Measurements from ENCODE around the gene TNFAIP8L3.
A peak's percentile ranks its signal among the peaks of the same experiment; 100 is the strongest.

The TNFAIP8L3 gene

DNA sequence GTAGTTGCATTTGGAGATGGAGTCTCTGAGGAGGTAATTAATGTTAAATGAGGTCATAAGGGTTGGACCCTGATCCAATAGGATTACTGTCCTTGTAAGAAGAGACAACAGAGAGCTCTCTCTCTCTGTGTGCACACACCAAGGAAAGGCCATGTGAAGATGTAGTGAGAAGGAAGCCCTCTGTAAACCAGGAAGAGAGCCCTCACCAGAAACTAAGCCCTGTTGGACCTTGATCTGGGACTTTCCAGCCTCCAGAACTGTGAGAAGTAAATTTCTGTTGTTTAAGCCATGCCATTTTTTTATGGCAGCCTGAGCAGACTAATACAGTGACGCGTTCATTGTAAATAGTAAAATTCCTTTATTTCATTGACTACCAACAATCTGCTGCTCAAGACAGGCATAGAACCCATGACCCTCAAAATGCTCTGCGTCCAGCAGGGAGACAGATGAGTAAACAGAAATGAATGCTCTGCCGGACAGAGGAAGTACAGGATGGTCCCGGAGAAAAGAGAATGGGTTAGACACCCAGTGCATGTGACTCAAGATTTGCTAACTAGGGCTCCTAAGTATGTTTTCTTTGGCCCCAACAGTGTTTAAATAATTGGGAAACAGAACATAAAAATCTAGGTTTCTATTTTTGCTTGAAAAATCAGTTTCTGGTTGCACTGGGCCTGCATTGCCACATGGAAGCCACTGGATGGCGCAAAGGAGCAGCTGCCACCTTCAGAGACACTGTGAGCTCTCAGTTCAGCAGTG, 37.9 kb upstream of the TNFAIP8L3 start:
- Histone ChIP-seq H3K36me3 (replicated peaks; ENCODE audit: insufficient read depth, low read length) (no peaks in the 10 kb centered on the region), H3K4me2 (ENCODE audit: low read depth, low read length) (no peak overlapping the region), H3K9me3 (replicated peaks; ENCODE audit: insufficient read depth, low read length) (no peaks in the 10 kb centered on the region), H4K20me1 (ENCODE audit: insufficient read depth, low read length) (no peaks in the 10 kb centered on the region), H3K9ac (ENCODE audit: low read length) (no peak overlapping the region), H3K4me3 (ENCODE audit: low read length) (no peak overlapping the region), H3K79me2 (ENCODE audit: low read length) (no peaks in the 10 kb centered on the region), H2AFZ (ENCODE audit: low read length) (no peak overlapping the region), H3K4me1 (ENCODE audit: low read length) (peaks cover 9% of the 10 kb centered on the region), H3K27me3 (replicated peaks; ENCODE audit: insufficient read depth, low read length) (no peaks in the 10 kb centered on the region), H3F3A (ENCODE audit: insufficient read depth, low read length) (no peaks in the 10 kb centered on the region), H3K9me2 (replicated peaks; ENCODE audit: insufficient read depth, low read length) (no peaks in the 10 kb centered on the region), H3K27ac (ENCODE audit: low read length) (no peak overlapping the region)
- DNase-seq = no peak
- TF ChIP-seq EZH2phosphoT487 (IDR thresholded peaks at IDR 0.05; ENCODE audit: low read length) = no peak
- TF ChIP-seq, protein P1, sequence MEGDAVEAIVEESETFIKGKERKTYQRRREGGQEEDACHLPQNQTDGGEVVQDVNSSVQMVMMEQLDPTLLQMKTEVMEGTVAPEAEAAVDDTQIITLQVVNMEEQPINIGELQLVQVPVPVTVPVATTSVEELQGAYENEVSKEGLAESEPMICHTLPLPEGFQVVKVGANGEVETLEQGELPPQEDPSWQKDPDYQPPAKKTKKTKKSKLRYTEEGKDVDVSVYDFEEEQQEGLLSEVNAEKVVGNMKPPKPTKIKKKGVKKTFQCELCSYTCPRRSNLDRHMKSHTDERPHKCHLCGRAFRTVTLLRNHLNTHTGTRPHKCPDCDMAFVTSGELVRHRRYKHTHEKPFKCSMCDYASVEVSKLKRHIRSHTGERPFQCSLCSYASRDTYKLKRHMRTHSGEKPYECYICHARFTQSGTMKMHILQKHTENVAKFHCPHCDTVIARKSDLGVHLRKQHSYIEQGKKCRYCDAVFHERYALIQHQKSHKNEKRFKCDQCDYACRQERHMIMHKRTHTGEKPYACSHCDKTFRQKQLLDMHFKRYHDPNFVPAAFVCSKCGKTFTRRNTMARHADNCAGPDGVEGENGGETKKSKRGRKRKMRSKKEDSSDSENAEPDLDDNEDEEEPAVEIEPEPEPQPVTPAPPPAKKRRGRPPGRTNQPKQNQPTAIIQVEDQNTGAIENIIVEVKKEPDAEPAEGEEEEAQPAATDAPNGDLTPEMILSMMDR (IDR thresholded peaks at IDR 0.05; ENCODE audit: low read length) = peak; percentile 87

GRCh38 chr15:51131596-51132290, 37.0 kb upstream of the TNFAIP8L3 start:
- no peak overlapping the region for H3K9ac ChIP-seq (ENCODE audit: low read length)
- peaks cover 3% of the 10 kb centered on the region for H3K4me1 ChIP-seq (ENCODE audit: low read length)
- no peaks in the 10 kb centered on the region for H4K20me1 ChIP-seq (ENCODE audit: insufficient read depth, low read length)
- H2AFZ ChIP-seq (ENCODE audit: low read length) = no peak overlapping the region
- H3K36me3 ChIP-seq (replicated peaks; ENCODE audit: insufficient read depth, low read length) = no peaks in the 10 kb centered on the region
- no peak for DNase-seq
- no peak overlapping the region for H3K4me3 ChIP-seq (ENCODE audit: low read length)
- H3F3A ChIP-seq (ENCODE audit: insufficient read depth, low read length) = no peaks in the 10 kb centered on the region
- no peak overlapping the region for H3K27ac ChIP-seq (ENCODE audit: low read length)
- TF ChIP-seq EZH2phosphoT487 (IDR thresholded peaks at IDR 0.05; ENCODE audit: low read length) = no peak
- TF ChIP-seq, protein P1 (IDR thresholded peaks at IDR 0.05; ENCODE audit: low read length) = no peak
- TF ChIP-seq EZH2 (optimal IDR thresholded peaks at IDR 0.05; ENCODE audit: low read depth, low read length) = no peak
- H3K9me2 ChIP-seq (replicated peaks; ENCODE audit: insufficient read depth, low read length) = no peaks in the 10 kb centered on the region
- H3K9me3 ChIP-seq (replicated peaks; ENCODE audit: insufficient read depth, low read length) = no peaks in the 10 kb centered on the region
- H3K27me3 ChIP-seq (replicated peaks; ENCODE audit: insufficient read depth, low read length) = no peaks in the 10 kb centered on the region
- no peaks in the 10 kb centered on the region for H3K79me2 ChIP-seq (ENCODE audit: low read length)
- H3K4me2 ChIP-seq (ENCODE audit: low read depth, low read length) = no peak overlapping the region

- no peaks in the 10 kb centered on the region for H3F3A ChIP-seq (ENCODE audit: insufficient read depth, low read length)
- H3K36me3 ChIP-seq (replicated peaks; ENCODE audit: insufficient read depth, low read length) = no peaks in the 10 kb centered on the region
- H3K9ac ChIP-seq (ENCODE audit: low read length) = no peak overlapping the region
- no peaks in the 10 kb centered on the region for H3K9me2 ChIP-seq (replicated peaks; ENCODE audit: insufficient read depth, low read length)
- no peaks in the 10 kb centered on the region for H4K20me1 ChIP-seq (ENCODE audit: insufficient read depth, low read length)
- H3K27me3 ChIP-seq (replicated peaks; ENCODE audit: insufficient read depth, low read length) = no peaks in the 10 kb centered on the region
- no peaks in the 10 kb centered on the region for H3K79me2 ChIP-seq (ENCODE audit: low read length)
- TF ChIP-seq EZH2 (optimal IDR thresholded peaks at IDR 0.05; ENCODE audit: low read depth, low read length) = no peak
- no peak for TF ChIP-seq EZH2phosphoT487 (IDR thresholded peaks at IDR 0.05; ENCODE audit: low read length)
- TF ChIP-seq, protein P1 (IDR thresholded peaks at IDR 0.05; ENCODE audit: low read length) = no peak
- H2AFZ ChIP-seq (ENCODE audit: low read length) = no peak overlapping the region
- H3K4me1 ChIP-seq (ENCODE audit: low read length) = no peaks in the 10 kb centered on the region
- H3K4me2 ChIP-seq (ENCODE audit: low read depth, low read length) = no peak overlapping the region
- H3K9me3 ChIP-seq (replicated peaks; ENCODE audit: insufficient read depth, low read length) = no peaks in the 10 kb centered on the region
- H3K4me3 ChIP-seq (ENCODE audit: low read length) = no peak overlapping the region
- DNase-seq = no peak
- no peak overlapping the region for H3K27ac ChIP-seq (ENCODE audit: low read length)
Measured at GRCh38 chr15:51130344-51130743, 35.6 kb upstream of the TNFAIP8L3 start.

Data from MM.1S (cell line).